DOHH2 (cell line): ENCODE measurements around the gene SLC1A3.

Experiments used
- CTCF ChIP-seq: fragments of 200-600 bp; sonication (generic); IDR thresholded peaks from one replicate; pipeline ENCODE4 v1.5.1; 2014; ENCODE audit warnings: antibody characterized with exemption, mild to moderate bottlenecking, low read depth, low read length; ENCODE audit not compliant: poor library complexity, severe bottlenecking
- EZH2phosphoT487 ChIP-seq: fragments of 200-600 bp; sonication (generic); IDR thresholded peaks from 2 replicates; pipeline ENCODE4 v1.6.1; 2017; ENCODE audit warnings: borderline replicate concordance, mild to moderate bottlenecking, antibody characterized with exemption, low read length, moderate library complexity, mixed read lengths

GRCh38 chr5:36602704-36603321, 3.6 kb upstream of the SLC1A3 start:
- TF ChIP-seq CTCF (peak; percentile 35), EZH2phosphoT487 (no peak)
